Astrocyte (in vitro differentiated cells and primary cell): ENCODE measurements around the gene KMT2B. TPM values are rescaled to one million over a fixed set of nuclear protein-coding genes. Genes with fewer than 3 reads are reported as not detected.
A peak's percentile ranks its signal among the peaks of the same experiment; 100 is the strongest.

Source experiments
- DNase-seq: peaks from one replicate; pipeline ENCODE4 v3.0.0-alpha.2; 2010; ENCODE audit warnings: low read depth
- FAIRE-seq: peaks from 2 replicates; lab custom pipeline; 2011; peaks lifted over from hg19 to GRCh38; lab: Jason Lieb, UNC
- H2AFZ ChIP-seq: 2 replicates; pipeline ENCODE4 v1.6.0; 2012; ENCODE audit warnings: low read depth, low read length, inconsistent platforms
- H3K27ac ChIP-seq: 2 replicates; pipeline ENCODE4 v1.5.1; 2011; ENCODE audit warnings: low read depth, low read length, inconsistent platforms
- H3K27me3 ChIP-seq: 2 replicates; pipeline ENCODE4 v1.6.0; 2011; ENCODE audit warnings: low read length, inconsistent platforms; ENCODE audit not compliant: insufficient read depth
- H3K36me3 ChIP-seq: 2 replicates; pipeline ENCODE4 v1.5.1; 2011; ENCODE audit warnings: low read length, inconsistent platforms; ENCODE audit not compliant: insufficient read depth
- H3K4me1 ChIP-seq: 2 replicates; pipeline ENCODE4 v1.5.1; 2011; ENCODE audit warnings: low read length, inconsistent platforms; ENCODE audit not compliant: insufficient read depth
- H3K4me2 ChIP-seq: 2 replicates; pipeline ENCODE4 v1.6.0; 2012; ENCODE audit warnings: low read length, inconsistent platforms
- H3K4me3 ChIP-seq: 2 replicates; pipeline ENCODE4 v1.5.1; 2011; ENCODE audit warnings: low read depth, mild to moderate bottlenecking, low read length, inconsistent platforms; ENCODE audit not compliant: insufficient read depth
- H3K79me2 ChIP-seq: 2 replicates; pipeline ENCODE4 v1.6.0; 2012; ENCODE audit warnings: mild to moderate bottlenecking, low read length, inconsistent platforms; ENCODE audit not compliant: insufficient read depth
- H3K9ac ChIP-seq: 2 replicates; pipeline ENCODE4 v1.6.0; 2012; ENCODE audit warnings: mild to moderate bottlenecking, low read length, inconsistent platforms
- H3K9me3 ChIP-seq: 2 replicates; pipeline ENCODE4 v1.5.1; 2012; ENCODE audit warnings: low read depth, mild to moderate bottlenecking, low read length, inconsistent platforms; ENCODE audit not compliant: insufficient read depth
- H4K20me1 ChIP-seq: 2 replicates; pipeline ENCODE4 v1.6.0; 2012; ENCODE audit warnings: low read length, inconsistent platforms; ENCODE audit not compliant: insufficient read depth
- H3K27ac Mint-ChIP-seq: one replicate; pipeline ENCODE4 v1.8.0; 2021; ENCODE audit warnings: mild to moderate bottlenecking, mixed read lengths; ENCODE audit not compliant: unreplicated experiment
- H3K27me3 Mint-ChIP-seq: one replicate; pipeline ENCODE4 v1.8.0; 2021; ENCODE audit warnings: low read depth, mixed read lengths; ENCODE audit not compliant: unreplicated experiment
- H3K36me3 Mint-ChIP-seq: one replicate; pipeline ENCODE4 v1.8.0; 2021; ENCODE audit warnings: low read depth, mixed read lengths; ENCODE audit not compliant: unreplicated experiment
- H3K4me1 Mint-ChIP-seq: one replicate; pipeline ENCODE4 v1.8.0; 2021; ENCODE audit warnings: low read depth, mixed read lengths; ENCODE audit not compliant: unreplicated experiment
- H3K4me3 Mint-ChIP-seq: one replicate; pipeline ENCODE4 v1.8.0; 2021; ENCODE audit warnings: mild to moderate bottlenecking, moderate library complexity, mixed read lengths; ENCODE audit not compliant: unreplicated experiment
- H3K9me3 Mint-ChIP-seq: one replicate; pipeline ENCODE4 v1.8.0; 2021; ENCODE audit warnings: mild to moderate bottlenecking, mixed read lengths; ENCODE audit not compliant: unreplicated experiment
- EZH2 ChIP-seq: IDR thresholded peaks from 2 replicates; pipeline ENCODE4 v1.6.1; 2012; ENCODE audit warnings: mild to moderate bottlenecking, low read length, inconsistent platforms; ENCODE audit not compliant: insufficient read depth
- total RNA-seq: library from RNA; stranded (reverse); gene quantifications from 2 replicates; pipeline ENCODE4 v1.2.1, GENCODE V29; 2021
- TF ChIP-seq, protein P1 (sequence below): IDR thresholded peaks from 2 replicates; pipeline ENCODE4 v1.5.1; 2011; ENCODE audit warnings: low read depth, mild to moderate bottlenecking, inconsistent platforms, low read length, moderate library complexity; ENCODE audit not compliant: insufficient read depth

Gene KMT2B
- total RNA-seq, 1 donor from 2014 or later = 28.7 TPM

DNA sequence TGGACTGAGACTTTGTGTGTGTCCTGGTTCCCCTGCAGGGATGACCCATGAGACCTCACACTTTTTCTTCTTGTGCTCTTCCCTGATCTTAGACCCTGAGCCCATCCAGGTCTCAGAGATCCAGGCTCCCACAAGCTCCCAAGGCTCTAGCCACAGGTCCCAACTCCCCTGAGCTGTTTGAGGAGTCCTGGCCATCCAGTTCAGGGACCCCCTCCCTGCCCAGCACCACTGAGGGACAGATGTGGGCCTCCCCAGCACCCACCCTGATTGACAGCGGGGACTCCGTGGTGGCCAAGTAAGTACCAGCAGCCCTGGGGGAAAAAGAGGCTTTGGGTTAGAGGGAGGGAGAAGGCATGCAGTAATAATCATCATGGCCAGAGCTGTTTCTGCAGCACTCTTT is 41.9 kb downstream of the KMT2B start:
- H3K36me3 ChIP-seq = peaks cover 4% of the 10 kb centered on the region
- Mint-ChIP-seq H3K4me3 (peak overlapping the region; percentile 95), H3K27me3 (peaks cover under 1% of the 10 kb centered on the region), H3K36me3 (peaks cover 11% of the 10 kb centered on the region), H3K4me1 (peaks cover 16% of the 10 kb centered on the region), H3K9me3 (no peaks in the 10 kb centered on the region), H3K27ac (no peak overlapping the region)
- H3K27me3 ChIP-seq = no peaks in the 10 kb centered on the region
- peaks cover 11% of the 10 kb centered on the region for H4K20me1 ChIP-seq
- H2AFZ ChIP-seq = no peak overlapping the region
- H3K9ac ChIP-seq = no peak overlapping the region
- peaks cover 35% of the 10 kb centered on the region for H3K4me1 ChIP-seq
- no peak for TF ChIP-seq EZH2
- TF ChIP-seq, protein P1, sequence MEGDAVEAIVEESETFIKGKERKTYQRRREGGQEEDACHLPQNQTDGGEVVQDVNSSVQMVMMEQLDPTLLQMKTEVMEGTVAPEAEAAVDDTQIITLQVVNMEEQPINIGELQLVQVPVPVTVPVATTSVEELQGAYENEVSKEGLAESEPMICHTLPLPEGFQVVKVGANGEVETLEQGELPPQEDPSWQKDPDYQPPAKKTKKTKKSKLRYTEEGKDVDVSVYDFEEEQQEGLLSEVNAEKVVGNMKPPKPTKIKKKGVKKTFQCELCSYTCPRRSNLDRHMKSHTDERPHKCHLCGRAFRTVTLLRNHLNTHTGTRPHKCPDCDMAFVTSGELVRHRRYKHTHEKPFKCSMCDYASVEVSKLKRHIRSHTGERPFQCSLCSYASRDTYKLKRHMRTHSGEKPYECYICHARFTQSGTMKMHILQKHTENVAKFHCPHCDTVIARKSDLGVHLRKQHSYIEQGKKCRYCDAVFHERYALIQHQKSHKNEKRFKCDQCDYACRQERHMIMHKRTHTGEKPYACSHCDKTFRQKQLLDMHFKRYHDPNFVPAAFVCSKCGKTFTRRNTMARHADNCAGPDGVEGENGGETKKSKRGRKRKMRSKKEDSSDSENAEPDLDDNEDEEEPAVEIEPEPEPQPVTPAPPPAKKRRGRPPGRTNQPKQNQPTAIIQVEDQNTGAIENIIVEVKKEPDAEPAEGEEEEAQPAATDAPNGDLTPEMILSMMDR = no peak
- no peak overlapping the region for H3K27ac ChIP-seq
- no peak overlapping the region for H3K4me3 ChIP-seq
- DNase-seq (no peak), FAIRE-seq (no peak)
- no peaks in the 10 kb centered on the region for H3K9me3 ChIP-seq
- peaks cover 28% of the 10 kb centered on the region for H3K79me2 ChIP-seq
- peak overlapping the region; percentile 96 for H3K4me2 ChIP-seq

DNA sequence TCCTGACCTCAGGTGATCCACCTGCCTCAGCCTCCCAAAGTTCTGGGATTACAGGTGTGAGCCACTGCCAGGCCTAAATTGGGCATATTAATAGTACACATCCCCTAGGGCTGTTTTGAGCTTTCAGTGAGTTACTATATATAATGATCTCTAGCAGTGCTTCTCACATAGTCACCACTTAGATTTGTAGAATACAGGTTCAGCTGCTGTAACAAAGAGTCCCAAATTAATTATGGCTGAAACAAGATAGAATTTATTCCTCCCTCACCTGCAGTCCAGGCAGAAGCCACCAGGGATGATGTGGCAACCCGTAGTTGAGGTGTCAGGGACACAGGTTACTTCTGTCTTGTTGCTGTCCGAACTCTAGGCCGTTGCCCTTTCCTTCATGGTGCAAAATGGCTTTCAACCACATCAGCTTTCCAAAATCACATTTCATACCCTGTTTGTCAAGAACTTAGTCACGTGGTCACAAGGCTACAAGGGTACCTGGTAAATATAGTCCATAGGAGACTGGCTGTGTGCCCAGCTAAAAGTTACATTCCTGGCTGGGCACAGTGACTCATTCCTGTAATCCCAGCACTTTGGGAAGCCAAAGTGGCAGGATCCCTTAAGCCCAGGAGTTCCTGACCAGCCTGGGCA is 43.0 kb downstream of the KMT2B start:
- Mint-ChIP-seq H3K4me1 (peaks cover 13% of the 10 kb centered on the region), H3K36me3 (peaks cover 12% of the 10 kb centered on the region), H3K4me3 (peak overlapping the region; percentile 62), H3K27ac (no peak overlapping the region), H3K27me3 (no peaks in the 10 kb centered on the region), H3K9me3 (no peaks in the 10 kb centered on the region)
- TF ChIP-seq EZH2 = no peak
- TF ChIP-seq, protein P1 = no peak
- no peaks in the 10 kb centered on the region for H3K9me3 ChIP-seq
- H3K9ac ChIP-seq = no peak overlapping the region
- H3K27ac ChIP-seq = no peak overlapping the region
- H2AFZ ChIP-seq = no peak overlapping the region
- H3K27me3 ChIP-seq = no peaks in the 10 kb centered on the region
- H3K4me1 ChIP-seq = peaks cover 26% of the 10 kb centered on the region
- DNase-seq = no peak
- no peak overlapping the region for H3K4me3 ChIP-seq
- H4K20me1 ChIP-seq = peaks cover 11% of the 10 kb centered on the region
- peaks cover 28% of the 10 kb centered on the region for H3K79me2 ChIP-seq
- H3K36me3 ChIP-seq = peaks cover 5% of the 10 kb centered on the region
- no peak overlapping the region for H3K4me2 ChIP-seq
- FAIRE-seq = no peak
